GM18508 (cell line): ENCODE measurements around the gene CHN1.

Source experiments
- ATAC-seq: cut with Tn5 transposase; IDR thresholded peaks from one replicate; pipeline ENCODE4 v1.9.1; 2021; ENCODE audit warnings: moderate number of reproducible peaks; ENCODE audit not compliant: insufficient read depth, unreplicated experiment

Gene CHN1

GRCh38 chr2:174931724-174932123 lies 73.5 kb downstream of the CHN1 start:
- ATAC-seq: no peak

DNA sequence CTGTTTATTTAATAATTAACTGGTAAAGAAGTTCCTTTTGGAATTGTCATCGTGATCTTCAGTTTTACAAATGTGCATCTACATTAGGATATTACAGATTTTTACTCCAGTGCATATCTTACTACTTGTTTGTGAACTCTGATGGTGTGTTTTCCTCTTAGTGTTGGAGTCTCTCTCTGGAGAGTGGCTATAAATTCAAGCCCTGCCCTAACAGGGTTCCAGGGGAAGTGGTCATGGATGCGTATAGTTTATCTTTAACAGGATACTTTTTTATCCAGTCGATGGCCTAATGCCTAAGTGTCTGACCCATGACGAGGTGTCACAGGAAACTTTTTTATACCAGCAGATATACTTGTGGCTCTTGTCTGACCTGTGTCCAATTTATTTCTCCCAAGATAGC lies 75.4 kb downstream of the CHN1 start:
- no peak for ATAC-seq

DNA sequence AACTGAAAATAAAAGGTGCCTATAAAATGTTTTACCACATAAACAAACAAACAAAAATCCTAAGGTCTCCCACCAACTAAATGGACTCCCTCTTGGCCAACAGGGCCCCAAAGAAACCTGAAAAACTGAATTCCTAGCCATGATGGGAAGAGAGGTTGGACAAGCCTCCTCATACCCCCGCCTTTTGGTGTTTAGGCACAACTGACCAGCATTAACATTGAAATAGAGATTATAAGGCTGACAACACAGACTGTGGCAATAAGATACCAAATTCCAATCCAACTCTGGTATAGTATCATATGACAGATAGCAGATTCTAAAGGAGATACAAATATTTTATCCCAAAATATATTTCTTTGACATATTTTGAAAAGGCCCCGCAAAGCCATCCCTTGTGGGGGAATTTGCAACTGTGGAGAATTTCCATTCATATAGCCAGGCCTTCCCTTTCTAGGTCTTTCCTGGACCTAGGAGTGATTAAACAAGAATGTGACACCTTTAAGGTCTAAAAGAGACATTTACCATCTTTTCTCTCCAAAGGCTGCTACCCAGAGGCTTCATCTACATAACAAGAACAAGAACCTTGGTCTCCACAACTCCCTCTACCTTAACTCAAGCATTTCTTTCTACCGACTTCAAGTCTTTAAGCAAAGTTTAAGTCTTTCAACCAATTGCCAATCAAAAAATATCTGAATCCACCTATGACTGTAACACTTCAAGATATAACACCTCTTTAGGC lies 80.0 kb downstream of the CHN1 start:
- ATAC-seq: no peak

- ATAC-seq: no peak
Measured at GRCh38 chr2:174924061-174924693, 81.0 kb downstream of the CHN1 start.

GRCh38 chr2:174919947-174920595 lies 85.1 kb downstream of the CHN1 start:
- ATAC-seq: no peak

GRCh38 chr2:174918886-174919526 lies 86.2 kb downstream of the CHN1 start:
- no peak for ATAC-seq

DNA sequence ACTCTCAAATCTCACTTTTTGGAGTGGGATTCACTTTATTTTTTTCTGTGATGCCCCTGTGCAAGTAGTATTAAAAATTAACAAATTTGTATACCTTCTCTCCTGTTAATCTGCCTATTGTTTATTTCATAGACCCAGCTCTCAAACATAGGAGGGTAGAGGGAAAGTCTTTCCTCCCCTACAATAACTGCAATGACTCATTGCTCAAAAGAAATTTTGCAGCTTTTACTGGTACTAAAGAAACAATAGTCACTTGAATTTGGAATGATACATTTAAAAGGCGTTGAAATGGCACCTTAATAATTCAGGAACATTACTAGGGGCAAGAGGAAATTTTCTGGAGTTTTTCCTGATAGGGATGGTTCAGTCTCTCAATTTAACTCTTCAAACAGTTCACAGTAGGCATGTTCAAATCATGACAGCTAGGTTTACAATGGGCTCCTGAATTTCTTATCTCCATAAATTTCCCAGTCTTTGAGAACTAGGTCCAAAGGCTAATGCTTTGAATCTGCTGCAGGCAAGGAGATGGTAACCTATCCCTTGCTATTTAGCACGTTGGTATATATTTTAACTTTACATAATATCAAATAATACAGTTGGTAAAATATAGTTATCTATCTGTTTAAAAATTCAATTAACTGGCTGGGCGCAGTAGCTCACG lies 88.8 kb downstream of the CHN1 start:
- ATAC-seq: no peak

DNA sequence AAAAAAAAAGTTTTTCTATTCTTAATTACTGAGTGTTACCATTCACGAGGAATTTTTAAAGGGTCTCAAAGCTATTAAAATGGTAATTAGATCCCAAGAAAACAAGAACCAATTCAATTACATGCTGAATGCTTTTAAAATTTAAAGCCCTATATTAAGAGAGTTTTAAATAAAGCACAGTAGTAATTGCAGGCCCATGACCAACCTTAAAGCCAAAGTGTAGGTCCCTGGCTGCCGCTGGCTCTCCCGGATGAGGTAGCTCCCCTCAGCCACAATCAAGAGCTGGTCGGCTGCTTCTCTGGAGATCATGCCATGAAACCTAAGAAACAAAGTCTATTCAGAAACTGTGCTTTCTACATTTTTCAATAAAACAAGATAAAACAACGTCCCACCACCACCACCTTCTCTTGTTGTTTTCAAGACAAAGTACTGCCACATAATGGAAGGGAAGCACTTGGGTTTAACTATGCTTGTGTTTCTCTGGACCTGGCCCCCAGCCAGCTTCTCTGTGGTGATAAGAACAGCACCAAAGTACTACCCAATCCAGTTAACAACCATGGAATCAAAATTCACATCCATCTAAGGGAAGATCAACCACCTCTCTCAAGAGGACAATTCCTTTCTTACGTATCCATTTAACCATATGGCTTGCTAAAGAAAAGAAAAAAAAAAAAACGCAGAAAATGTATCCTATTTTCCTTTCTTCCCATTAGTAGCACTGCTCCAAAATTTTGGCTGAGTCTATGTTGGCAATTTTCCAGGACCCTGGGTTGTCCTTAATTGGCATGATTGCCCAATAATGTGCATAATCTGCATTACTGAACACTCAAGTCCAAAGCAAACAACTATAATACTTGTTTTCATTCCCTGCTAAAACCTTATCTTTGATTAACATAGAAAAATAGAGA lies 90.1 kb downstream of the CHN1 start:
- no peak for ATAC-seq

GRCh38 chr2:174908284-174908683 lies 96.9 kb downstream of the CHN1 start:
- ATAC-seq: no peak

DNA sequence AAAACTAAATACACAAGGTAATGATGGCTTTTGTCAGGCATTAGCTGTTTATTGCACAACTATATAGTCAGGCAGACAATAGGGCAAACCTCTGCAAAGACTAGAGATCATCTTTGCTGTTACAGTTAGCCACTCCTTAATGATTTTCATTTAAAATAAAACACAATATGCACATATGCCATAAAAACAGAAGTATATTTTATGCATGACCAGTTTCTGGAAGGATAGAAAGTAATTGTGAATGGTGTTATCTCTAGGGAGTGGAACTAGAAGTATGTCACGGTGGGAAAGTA lies 102.0 kb downstream of the CHN1 start:
- ATAC-seq: no peak

DNA sequence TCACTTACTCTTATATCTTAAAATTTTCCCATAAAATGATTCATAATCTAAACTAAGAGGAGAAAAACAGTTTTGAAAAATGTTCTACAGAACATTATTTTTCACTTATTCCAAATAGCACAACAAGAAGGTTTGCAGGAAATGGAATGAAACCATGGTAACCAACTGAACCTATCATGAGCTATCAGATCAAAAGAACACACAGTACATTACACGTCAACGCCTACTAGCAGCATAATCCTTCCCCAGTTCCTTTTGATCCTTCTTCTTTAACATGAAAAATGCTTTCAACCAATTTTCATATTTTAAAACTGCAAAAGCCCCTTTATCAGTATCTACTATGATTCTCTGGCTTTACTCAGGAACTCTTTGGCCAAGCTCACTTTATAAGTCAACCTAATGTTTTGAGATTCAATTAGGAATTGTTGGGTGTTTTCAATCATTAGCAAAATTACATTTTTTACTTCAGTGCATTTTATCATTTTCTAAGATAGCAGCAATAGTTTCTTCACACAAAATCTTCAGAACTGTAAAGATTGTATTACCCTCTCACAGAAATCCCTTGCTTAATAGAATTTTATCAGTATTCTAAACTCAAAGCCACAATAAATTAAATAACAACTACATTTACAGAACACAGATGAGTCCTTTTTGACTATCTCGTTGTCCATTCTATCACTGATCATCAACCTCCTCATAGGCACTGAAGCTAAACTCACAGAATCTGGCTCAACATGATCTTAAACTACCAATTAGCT lies 102.5 kb downstream of the CHN1 start:
- ATAC-seq: no peak

GRCh38 chr2:174901075-174901474 lies 104.1 kb downstream of the CHN1 start:
- no peak for ATAC-seq

DNA sequence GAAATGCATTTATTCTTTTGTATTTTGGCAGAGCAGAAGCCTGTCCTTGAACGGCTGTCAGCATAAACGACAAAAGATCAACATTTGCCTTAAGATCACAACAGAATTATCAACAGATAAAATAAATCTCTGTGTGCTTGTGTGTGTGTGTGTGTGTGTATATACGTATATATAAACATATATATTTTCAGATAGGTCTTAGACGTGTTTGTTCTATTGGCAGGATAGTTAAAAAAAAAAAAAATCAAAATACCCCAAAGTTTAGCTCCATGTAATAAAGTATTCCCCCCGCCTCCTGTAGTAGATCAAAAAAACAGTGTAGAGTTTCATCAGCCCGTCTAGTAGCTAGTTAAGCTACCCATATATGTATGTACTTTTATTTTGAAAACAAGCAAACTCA lies 107.9 kb downstream of the CHN1 start:
- no peak for ATAC-seq

GRCh38 chr2:174893018-174893417 lies 112.2 kb downstream of the CHN1 start:
- no peak for ATAC-seq

DNA sequence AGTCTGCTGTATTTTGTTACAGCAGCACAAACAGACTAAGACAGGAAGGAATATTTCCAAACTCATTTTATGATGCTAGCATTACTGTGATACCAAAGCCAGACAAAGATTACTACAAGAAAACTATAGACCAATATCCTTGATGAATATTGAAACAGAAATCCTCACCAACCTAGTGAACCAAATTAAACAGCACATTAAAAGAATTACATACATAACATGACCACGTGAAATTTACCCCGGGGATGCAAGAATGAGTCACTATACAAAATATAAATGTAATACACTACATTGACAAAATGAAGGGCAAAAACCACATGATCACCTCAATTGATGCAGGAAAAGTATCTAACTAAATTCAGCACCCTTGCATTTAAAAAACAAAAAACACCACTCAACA lies 112.6 kb downstream of the CHN1 start:
- ATAC-seq: no peak

DNA sequence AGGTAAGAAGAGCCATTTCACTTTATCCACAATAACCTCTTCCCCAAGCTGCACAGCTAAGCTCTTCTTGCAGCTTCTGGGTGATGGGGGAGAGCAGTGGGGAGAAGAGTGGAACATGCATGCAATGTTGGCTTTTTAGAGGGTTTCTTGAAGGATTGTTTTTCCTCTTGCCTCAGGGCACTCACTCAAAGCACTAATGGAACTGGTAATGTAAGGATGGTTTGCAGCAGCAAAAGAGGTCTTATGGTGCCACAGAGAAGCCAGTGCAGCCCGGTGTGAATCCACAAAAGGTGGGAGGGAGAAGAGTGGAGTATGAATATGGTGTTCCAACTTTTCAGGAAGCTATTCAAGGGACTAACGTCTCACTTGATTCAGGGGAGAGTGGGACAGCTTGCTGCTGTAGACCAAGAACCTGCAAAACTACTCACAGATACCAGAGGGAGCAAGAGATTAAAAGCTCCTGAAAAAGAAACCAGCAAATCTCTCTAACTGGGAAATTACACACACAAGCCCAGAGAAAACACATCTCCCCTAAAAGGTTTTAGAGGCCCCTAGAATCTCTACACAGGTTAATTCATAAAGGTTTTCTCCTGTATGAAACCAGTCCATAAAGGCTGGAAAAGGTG lies 116.4 kb downstream of the CHN1 start:
- ATAC-seq: no peak

DNA sequence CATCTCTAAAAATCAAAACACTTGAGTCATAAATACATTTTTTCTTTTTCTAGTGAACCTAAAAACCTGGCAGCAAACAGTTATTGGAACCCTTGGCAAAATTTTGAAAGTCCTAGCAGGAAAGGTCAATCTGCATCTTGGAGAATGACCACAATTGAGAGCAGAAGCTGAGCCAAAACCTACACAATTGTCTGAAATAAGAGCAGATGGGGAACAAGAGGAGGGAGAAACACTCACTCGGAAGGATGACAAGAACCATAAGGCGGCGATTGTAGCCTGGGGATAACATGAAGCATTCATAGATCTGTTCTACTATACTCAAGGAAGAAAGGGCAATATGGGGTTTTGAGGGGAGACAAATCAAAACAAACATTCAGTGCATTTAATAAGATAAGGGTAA lies 117.0 kb downstream of the CHN1 start:
- no peak for ATAC-seq

GRCh38 chr2:174882416-174882815 lies 122.8 kb downstream of the CHN1 start:
- ATAC-seq: no peak

DNA sequence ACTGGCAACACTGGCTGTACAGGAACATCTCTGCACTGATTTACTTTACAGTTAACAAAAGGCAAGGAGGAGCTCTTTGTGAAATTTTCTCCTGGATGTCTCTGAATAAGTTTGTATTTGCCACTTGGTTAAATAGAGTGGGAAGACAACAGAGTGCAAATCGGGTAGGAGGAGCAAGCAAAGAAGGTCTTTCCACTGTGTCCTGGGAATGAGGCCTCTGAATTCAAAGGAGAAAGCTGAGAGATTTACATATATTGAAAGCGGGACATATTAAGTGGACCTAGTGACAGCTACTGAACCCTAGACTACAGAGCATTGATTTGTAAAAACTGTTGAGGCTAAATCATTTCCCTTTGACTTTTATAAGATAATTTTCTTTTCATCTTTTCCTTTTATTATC lies 123.5 kb downstream of the CHN1 start:
- ATAC-seq: no peak
